Spleen (tissue), 7 donors: ENCODE measurements around the gene AFAP1.

Source experiments
- CTCF ChIP-seq, 11 experiments: fragments of 200-600 bp in 7 of 11; fragments of 450-650 bp in 4 of 11; sonication (generic) in 4 of 11; IDR thresholded peaks in 8 of 11; conservative IDR thresholded peaks in 3 of 11; 1 replicate in 7 of 11; 2 replicates in 4 of 11; pipeline versions ENCODE4 v1.4.0 to v1.8.0; 2016 to 2021; ENCODE audit warnings: antibody characterized with exemption in 11 of 11, inconsistent platforms in 4 of 11, mild to moderate bottlenecking in 1 of 11
- POLR2A ChIP-seq, 3 donors: fragments of 450-650 bp; IDR thresholded peaks; one replicate each; pipeline ENCODE4 v1.5.1; 2017; ENCODE audit warnings: antibody characterized with exemption in 3 of 3, mild to moderate bottlenecking in 1 of 3
- POLR2AphosphoS5 ChIP-seq, 3 donors: sonication (generic); formaldehyde crosslinking; IDR thresholded peaks; one replicate each; pipeline ENCODE4 v1.5.1; 2017; ENCODE audit warnings: antibody characterized with exemption in 3 of 3
- donor health status: DM: no; HTN: no; CAD: no; lungs with moderate emphysema.
- donor health status: DM: no; HTN: no; CAD: no.
- donor health status: DM: no; HTN: no; CAD: no.

- TF ChIP-seq CTCF (IDR thresholded peaks at IDR 0.05 in 8 of 11, conservative IDR thresholded peaks at IDR 0.05 in 3 of 11), result no peak
- TF ChIP-seq POLR2A (IDR thresholded peaks at IDR 0.05), result no peak
- TF ChIP-seq POLR2AphosphoS5 (IDR thresholded peaks at IDR 0.05), result no peak
These were observed 86.4 kb downstream of the AFAP1 start for GRCh38 chr4:7853271-7853670.
